Psoas muscle (tissue), 8 donors: ENCODE data around the gene RGMA. TPM values are rescaled to one million over a fixed set of nuclear protein-coding genes. Genes with fewer than 3 reads are reported as not detected.
A peak's percentile ranks its signal among the peaks of the same experiment; 100 is the strongest.

Experiments used
- ATAC-seq, 4 donors: fragments of 200-7000 bp; cut with Tn5 transposase; one replicate each; pipeline ENCODE4 v1.9.1; 2020; ENCODE audit warnings: moderate library complexity in 3 of 4, mild to moderate bottlenecking in 2 of 4
- DNase-seq, 2 donors: peaks; one replicate each; pipeline ENCODE4 v3.0.0-alpha.2; 2020
- H3K27ac ChIP-seq: fragments of 200-600 bp; one replicate; pipeline ENCODE4 v1.8.0; 2022
- H3K27me3 ChIP-seq, 3 donors: fragments of 200-600 bp in 1 of 3; one replicate each; pipeline versions ENCODE4 v1.6.1 to v1.8.0; 2013 to 2022; ENCODE audit warnings: low read length in 2 of 3, mild to moderate bottlenecking in 2 of 3, moderate library complexity in 1 of 3; ENCODE audit not compliant: insufficient read depth in 3 of 3
- H3K36me3 ChIP-seq, 2 donors: fragments of 200-600 bp in 1 of 2; one replicate each; pipeline versions ENCODE4 v1.6.1 to v1.8.0; 2013 to 2022; ENCODE audit warnings: low read depth in 1 of 2, mild to moderate bottlenecking in 1 of 2, moderate library complexity in 1 of 2; ENCODE audit not compliant: insufficient read depth in 1 of 2
- H3K4me1 ChIP-seq: fragments of 200-600 bp; one replicate; pipeline ENCODE4 v1.8.0; 2022
- H3K4me3 ChIP-seq: fragments of 200-600 bp; one replicate; pipeline ENCODE4 v1.8.0; 2022; ENCODE audit warnings: mild to moderate bottlenecking
- H3K9me3 ChIP-seq: fragments of 200-600 bp; one replicate; pipeline ENCODE4 v1.8.0; 2022
- WGBS, 3 donors: extraction: QIAGEN DNeasy Blood & Tissue Kit; methylation state at CpG; one replicate each; pipeline versions ENCODE4 v1.1.6 to v1.1.7; 2013; 5-methylcytosine and 5-hydroxymethylcytosine counted together
- intact Hi-C, 2 donors: fragments of 100-400 bp; cut with DNase I; formaldehyde crosslinking; loops; one replicate each; pipeline versions ENCODE4 v1.11.0 to v1.14.2; 2022
- polyA plus RNA-seq, 3 donors: library from polyadenylated mRNA; stranded (reverse); fragments of 200-250 nt; gene quantifications; one replicate each; pipeline ENCODE4 v1.2.3, GENCODE V29; 2013
- total RNA-seq, 4 donors: library from RNA; stranded (reverse); fragmentation: NEBNext Ultra II Directional in 2 of 4; extraction: Animal tissue kit (Norgen Biotek cat#: 25700) in 2 of 4; gene quantifications; one replicate each; pipeline versions ENCODE4 v1.2.1 to v1.2.4, GENCODE V29; 2021 to 2023
- TF ChIP-seq, protein P1 (sequence below): fragments of 200-600 bp; IDR thresholded peaks from one replicate; pipeline ENCODE4 v1.8.0; 2022; ENCODE audit warnings: antibody characterized with exemption
- donor health status: healthy with polysubstance abuse.
- donor health status: DM: no; HTN: no; CAD: no; lungs with moderate emphysema.
- donor health status: Bipolar disorder and iron deficiency.
- donor health status: healthy.
- donor health status: DM: yes; HTN: yes; CAD: no.
- donor health status: DM: no; HTN: no; CAD: no.
- donor health status: DM: no; HTN: no; CAD: no.
- donor health status: DM: yes; HTN: yes; CAD: no.

The RGMA gene
- total and polyA plus RNA-seq, 7 donors, result 39.2 to 217 (median 129) TPM

DNA sequence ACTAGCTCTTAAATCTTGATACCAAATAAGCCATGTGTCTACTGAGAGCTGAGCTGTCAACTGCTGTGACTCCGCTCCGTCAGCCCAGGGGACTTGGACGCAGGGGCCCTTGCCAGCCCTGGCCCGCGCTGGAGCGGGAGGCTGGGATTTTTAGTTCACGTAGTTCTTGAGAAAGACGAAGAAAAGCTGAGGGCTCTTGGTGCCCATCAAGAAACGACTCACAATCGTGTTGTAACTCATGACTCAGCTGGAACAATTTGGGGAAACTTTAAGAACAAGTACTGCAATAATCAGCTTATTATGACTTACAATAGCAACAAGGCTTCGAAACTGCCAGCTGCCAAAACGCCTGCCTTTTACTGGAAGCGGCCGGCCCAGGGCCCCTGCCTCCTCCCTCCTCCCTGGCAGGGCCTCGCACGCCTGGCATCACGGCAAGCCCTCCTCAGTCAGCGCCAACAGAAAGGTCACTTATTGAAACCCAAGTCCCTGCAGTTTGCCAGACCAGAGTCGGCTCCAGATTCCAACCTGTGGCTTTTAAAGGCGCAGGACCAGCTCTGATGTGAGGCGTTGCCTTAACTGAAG lies 60.3 kb downstream of the RGMA start:
- Histone ChIP-seq H3K4me3 (peak overlapping the region; percentile 41), H3K4me1 (peaks cover 57% of the 10 kb centered on the region), H3K27me3 (no peaks in the 10 kb centered on the region), H3K36me3 (peaks cover 3 to 31% of the 10 kb centered on the region in 2 donors), H3K27ac (peak overlapping the region; percentile 90), H3K9me3 (no peaks in the 10 kb centered on the region)
- intact Hi-C loops, result loop anchor here (5.0 to 10.0 kb wide), 2 partner anchors 224 to 226 kb away; no protein-coding TSS in a partner anchor
- 12 to 31% (median 18%) methylated on average over 21 of the region's 21 CpGs for WGBS, 3 donors
- TF ChIP-seq, protein P1, sequence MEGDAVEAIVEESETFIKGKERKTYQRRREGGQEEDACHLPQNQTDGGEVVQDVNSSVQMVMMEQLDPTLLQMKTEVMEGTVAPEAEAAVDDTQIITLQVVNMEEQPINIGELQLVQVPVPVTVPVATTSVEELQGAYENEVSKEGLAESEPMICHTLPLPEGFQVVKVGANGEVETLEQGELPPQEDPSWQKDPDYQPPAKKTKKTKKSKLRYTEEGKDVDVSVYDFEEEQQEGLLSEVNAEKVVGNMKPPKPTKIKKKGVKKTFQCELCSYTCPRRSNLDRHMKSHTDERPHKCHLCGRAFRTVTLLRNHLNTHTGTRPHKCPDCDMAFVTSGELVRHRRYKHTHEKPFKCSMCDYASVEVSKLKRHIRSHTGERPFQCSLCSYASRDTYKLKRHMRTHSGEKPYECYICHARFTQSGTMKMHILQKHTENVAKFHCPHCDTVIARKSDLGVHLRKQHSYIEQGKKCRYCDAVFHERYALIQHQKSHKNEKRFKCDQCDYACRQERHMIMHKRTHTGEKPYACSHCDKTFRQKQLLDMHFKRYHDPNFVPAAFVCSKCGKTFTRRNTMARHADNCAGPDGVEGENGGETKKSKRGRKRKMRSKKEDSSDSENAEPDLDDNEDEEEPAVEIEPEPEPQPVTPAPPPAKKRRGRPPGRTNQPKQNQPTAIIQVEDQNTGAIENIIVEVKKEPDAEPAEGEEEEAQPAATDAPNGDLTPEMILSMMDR, result no peak
- DNase-seq, result peak; percentile 92 to 95
- peak; percentile 74 to 82 (median 80) for ATAC-seq

DNA sequence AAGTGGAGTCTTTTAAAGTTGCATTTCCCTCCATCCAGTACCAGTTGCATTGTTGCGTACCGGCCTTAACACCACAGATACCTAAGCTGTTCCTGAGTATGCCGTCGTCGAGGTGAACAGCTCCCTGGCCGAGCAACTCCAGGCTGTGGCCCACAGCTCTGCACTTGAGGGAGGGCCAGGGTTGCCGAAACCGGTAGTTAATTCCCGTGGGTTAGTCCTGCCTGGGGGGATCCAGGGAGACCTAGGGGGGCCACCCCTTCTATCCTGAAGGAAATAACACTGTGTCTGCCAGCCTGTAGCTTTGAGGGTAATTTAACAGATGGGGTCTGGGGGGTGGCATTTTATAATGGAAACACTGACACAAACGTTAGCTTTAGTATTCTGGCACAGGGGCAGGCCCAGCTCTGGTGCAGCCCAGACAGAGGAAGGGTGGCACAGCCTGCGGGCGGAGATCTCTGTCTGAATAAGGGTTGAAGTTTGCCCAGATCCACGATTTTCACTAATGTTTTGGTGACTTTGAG lies 60.8 kb downstream of the RGMA start:
- intact Hi-C loops, result loop anchor here (5.0 to 10.0 kb wide), 2 partner anchors 223 to 226 kb away; no protein-coding TSS in a partner anchor
- no peaks in the 10 kb centered on the region for H3K27me3 ChIP-seq
- H3K4me1 ChIP-seq, result peaks cover 57% of the 10 kb centered on the region
- TF ChIP-seq, protein P1, result no peak
- peak overlapping the region; percentile 41 for H3K4me3 ChIP-seq
- H3K36me3 ChIP-seq, result peaks cover 3 to 36% of the 10 kb centered on the region in 2 donors
- ATAC-seq, result peak in 2 of 4 donors; percentile 5 to 8
- H3K9me3 ChIP-seq, result no peaks in the 10 kb centered on the region
- WGBS, 3 donors, result 19 to 28% (median 21%) methylated on average over 13 of the region's 13 CpGs
- H3K27ac ChIP-seq, result peak overlapping the region; percentile 90
- no peak for DNase-seq

DNA sequence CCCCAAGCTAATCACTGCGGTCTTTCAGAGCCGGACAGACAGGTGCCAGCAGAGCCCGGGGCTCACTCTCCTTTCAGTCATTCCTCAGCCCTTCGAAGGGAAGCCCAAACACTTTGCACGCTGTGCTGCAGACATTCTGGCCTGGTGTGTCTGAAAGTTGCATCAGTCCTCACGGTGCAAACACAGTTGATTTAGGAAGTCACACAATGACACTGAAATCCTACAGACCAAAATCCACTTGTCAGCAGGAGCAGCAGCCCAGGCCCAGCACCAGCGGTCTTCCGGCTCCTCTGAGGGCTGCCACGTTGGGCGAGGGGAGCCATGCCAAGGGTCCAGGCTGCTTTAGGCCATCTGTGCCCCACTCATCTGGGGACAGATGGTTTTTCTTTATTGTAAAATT lies 61.6 kb downstream of the RGMA start:
- DNase-seq (no peak), ATAC-seq (peak in 3 of 4 donors; percentile 10 to 18 (median 17))
- H3K36me3 ChIP-seq, result peaks cover 3 to 44% of the 10 kb centered on the region in 2 donors
- intact Hi-C loops, result loop anchor here (5.0 to 10.0 kb wide), 2 partner anchors 223 to 225 kb away; no protein-coding TSS in a partner anchor
- TF ChIP-seq, protein P1, result no peak
- peaks cover 57% of the 10 kb centered on the region for H3K4me1 ChIP-seq
- WGBS, 3 donors, result 31 to 45% (median 35%) methylated on average over 10 of the region's 10 CpGs
- peak overlapping the region; percentile 90 for H3K27ac ChIP-seq
- no peaks in the 10 kb centered on the region for H3K9me3 ChIP-seq
- H3K27me3 ChIP-seq, result no peaks in the 10 kb centered on the region
- peak overlapping the region; percentile 41 for H3K4me3 ChIP-seq

DNA sequence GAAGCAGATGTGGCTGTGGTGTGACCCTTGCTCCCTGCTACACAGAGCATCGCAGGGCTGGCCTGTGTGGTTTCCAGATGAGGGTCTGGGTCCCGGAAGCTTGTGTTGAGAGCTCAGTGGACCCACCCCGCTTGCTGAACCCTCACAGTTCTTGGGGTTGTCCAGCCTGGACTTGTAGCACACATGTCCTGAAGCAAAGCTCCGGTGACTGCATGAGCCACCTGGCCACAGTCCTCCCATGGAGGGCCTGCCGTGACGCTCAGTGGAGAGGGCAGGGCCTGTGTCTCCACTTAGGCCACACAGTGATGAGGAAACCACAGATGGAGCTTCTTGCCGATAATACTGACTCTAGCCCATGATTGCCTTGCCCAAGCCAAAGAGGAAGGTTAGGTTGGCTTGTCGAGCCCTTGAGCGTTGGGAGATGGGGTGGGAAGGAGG lies 62.6 kb downstream of the RGMA start:
- Histone ChIP-seq H3K27me3 (no peaks in the 10 kb centered on the region), H3K27ac (peak overlapping the region; percentile 90), H3K4me1 (peaks cover 57% of the 10 kb centered on the region), H3K36me3 (peaks cover 3 to 54% of the 10 kb centered on the region in 2 donors), H3K9me3 (no peaks in the 10 kb centered on the region), H3K4me3 (no peak overlapping the region)
- intact Hi-C loops, result loop anchor here (5.0 to 10.0 kb wide), 2 partner anchors 222 to 224 kb away; no protein-coding TSS in a partner anchor
- TF ChIP-seq, protein P1, result no peak
- ATAC-seq, result no peak
- DNase-seq, result no peak
- WGBS, 3 donors, result 57 to 87% (median 61%) methylated on average over 9 of the region's 9 CpGs
